Endothelial cell of umbilical vein (primary cell): ENCODE measurements around the gene DDHD1. TPM values are rescaled to one million over a fixed set of nuclear protein-coding genes. Genes with fewer than 3 reads are reported as not detected.

ENCODE experiments used
- BruUV-seq: library from RNA; stranded (reverse); fragments of 400-500 nt; replicated peaks from 2 replicates; lab custom pipeline; 2021; lab: Mats Ljungman, UMichigan
- CTCF ChIA-PET: fragments of 300-600, 350-600 bp; sonication (Branson Sonifier 250); formaldehyde crosslinking; loops from one replicate; lab custom pipeline; 2021; ENCODE audit warnings: antibody characterized with exemption, inconsistent platforms; lab: Charles Lee
- POLR2A ChIA-PET: fragments of 300-600, 350-600 bp; sonication (Branson Sonifier 250); formaldehyde crosslinking; loops from one replicate; lab custom pipeline; 2021; ENCODE audit warnings: antibody characterized with exemption, inconsistent platforms; lab: Charles Lee
- DNase-seq: peaks from one replicate; pipeline ENCODE4 v3.0.0-alpha.2; 2011; ENCODE audit warnings: low read depth, low spot score
- FAIRE-seq: peaks from 2 replicates; lab custom pipeline; 2011; peaks lifted over from hg19 to GRCh38; lab: Jason Lieb, UNC
- H2AFZ ChIP-seq: 2 replicates; pipeline ENCODE4 v1.6.0; 2012; ENCODE audit warnings: low read depth, low read length, control low read depth, inconsistent platforms
- H3K27ac ChIP-seq: 2 replicates; pipeline ENCODE4 v1.5.1; 2011; ENCODE audit warnings: low read depth, mild to moderate bottlenecking, control low read depth, low read length, moderate library complexity; ENCODE audit not compliant: insufficient read depth
- H3K27me3 ChIP-seq, 2 experiments: 2 replicates each; pipeline versions ENCODE4 v1.6.0 to v1.6.1; 2011; ENCODE audit warnings: low read length in 2 of 2, mixed read lengths in 1 of 2; ENCODE audit not compliant: control insufficient read depth in 2 of 2, insufficient read depth in 2 of 2
- H3K36me3 ChIP-seq, 2 experiments: 2 replicates in 1 of 2; 3 replicates in 1 of 2; pipeline ENCODE4 v1.5.1; 2011; ENCODE audit warnings: low read length in 2 of 2, mild to moderate bottlenecking in 1 of 2, moderate library complexity in 1 of 2; ENCODE audit not compliant: control insufficient read depth in 2 of 2, insufficient read depth in 2 of 2; ENCODE audit errors: extremely low read depth in 1 of 2
- H3K4me1 ChIP-seq: 3 replicates; pipeline ENCODE4 v1.5.1; 2011; ENCODE audit warnings: mild to moderate bottlenecking, low read length; ENCODE audit not compliant: control insufficient read depth, insufficient read depth; ENCODE audit errors: extremely low read depth
- H3K4me2 ChIP-seq: 2 replicates; pipeline ENCODE4 v1.6.1; 2011; ENCODE audit warnings: low read length, control low read depth, mixed read lengths; ENCODE audit not compliant: insufficient read depth
- H3K4me3 ChIP-seq, 3 experiments: fragments of 200-600 bp in 1 of 3; sonication (generic), shearing (Covaris generic) in 1 of 3; replicated peaks in 1 of 3; 2 replicates each; pipeline ENCODE4 v1.5.1; 2011 to 2016; ENCODE audit warnings: control low read depth in 3 of 3, low read length in 3 of 3, mild to moderate bottlenecking in 2 of 3, inconsistent platforms in 1 of 3, low read depth in 1 of 3, moderate library complexity in 1 of 3; ENCODE audit not compliant: insufficient read depth in 1 of 3
- H3K79me2 ChIP-seq: 2 replicates; pipeline ENCODE4 v1.6.0; 2012; ENCODE audit warnings: low read length, inconsistent platforms; ENCODE audit not compliant: control insufficient read depth, insufficient read depth
- H3K9ac ChIP-seq: replicated peaks from 2 replicates; pipeline ENCODE3; 2011; ENCODE audit warnings: low read length, control low read depth; ENCODE audit not compliant: insufficient read depth; ENCODE audit errors: extremely low read depth
- H3K9me1 ChIP-seq: replicated peaks from 3 replicates; pipeline ENCODE4 v1.6.0; 2011; ENCODE audit warnings: mild to moderate bottlenecking, low read length; ENCODE audit not compliant: control insufficient read depth, insufficient read depth; ENCODE audit errors: extremely low read depth
- H3K9me3 ChIP-seq: replicated peaks from 2 replicates; pipeline ENCODE4 v1.5.1; 2012; ENCODE audit warnings: low read length, inconsistent platforms; ENCODE audit not compliant: control insufficient read depth, insufficient read depth
- H4K20me1 ChIP-seq: replicated peaks from 2 replicates; pipeline ENCODE3; 2011; ENCODE audit warnings: mild to moderate bottlenecking, low read length; ENCODE audit not compliant: control insufficient read depth, insufficient read depth; ENCODE audit errors: extremely low read depth
- EZH2 ChIP-seq: IDR thresholded peaks from 2 replicates; pipeline ENCODE4 v1.6.1; 2012; ENCODE audit warnings: borderline replicate concordance, low read depth, mild to moderate bottlenecking, moderate library complexity, low read length, inconsistent platforms; ENCODE audit not compliant: severe bottlenecking
- FOS ChIP-seq: IDR thresholded peaks from 2 replicates; pipeline ENCODE4 v1.6.1; 2011; ENCODE audit warnings: mild to moderate bottlenecking, low read length, moderate library complexity, borderline replicate concordance; ENCODE audit not compliant: insufficient read depth
- GATA2 ChIP-seq: IDR thresholded peaks from 2 replicates; pipeline ENCODE4 v1.7.0; 2011; ENCODE audit warnings: low read depth, mild to moderate bottlenecking, moderate library complexity, mixed read lengths, low read length; ENCODE audit not compliant: insufficient read length, insufficient read depth
- JUN ChIP-seq: IDR thresholded peaks from 2 replicates; pipeline ENCODE4 v1.6.1; 2011; ENCODE audit warnings: borderline replicate concordance, low read depth; ENCODE audit not compliant: insufficient read length, insufficient read depth
- MAX ChIP-seq: IDR thresholded peaks from 2 replicates; pipeline ENCODE4 v1.6.1; 2011; ENCODE audit not compliant: insufficient read depth, insufficient read length
- MYC ChIP-seq: IDR thresholded peaks from one replicate; pipeline ENCODE4 v1.6.1; 2011; ENCODE audit warnings: mild to moderate bottlenecking, low read depth, low read length
- POLR2A ChIP-seq: IDR thresholded peaks from 2 replicates; pipeline ENCODE4 v1.6.1; 2012; ENCODE audit warnings: low read depth, mild to moderate bottlenecking, control low read depth, low read length
- POLR2AphosphoS5 ChIP-seq: IDR thresholded peaks from 2 replicates; pipeline ENCODE4 v1.6.1; 2012; ENCODE audit warnings: low read depth, mild to moderate bottlenecking, control low read depth, low read length, moderate library complexity; ENCODE audit not compliant: insufficient read depth
- dilution Hi-C: fragments of 300-500 bp; cut with MboI; formaldehyde crosslinking; loops from one replicate; pipeline ENCODE4 v1.15.0; 2019; ENCODE audit warnings: low sequenced_read_pairs; ENCODE audit not compliant: extremely low pct_ligation_motif_present
- intact Hi-C: fragments of 100-400 bp; cut with micrococcal nuclease; formaldehyde crosslinking; loops from one replicate; pipeline ENCODE4 v1.10.0; 2022
- polyA plus RNA-seq, 4 experiments: library from polyadenylated mRNA; depleted of rRNA in 3 of 4; stranded (reverse) in 3 of 4; unstranded in 1 of 4; fragments of >200 nt; gene quantifications; 2 replicates each; pipeline versions ENCODE4 v1.2.1 to v1.2.3, GENCODE V29; 2011 to 2012; ENCODE audit warnings: missing spikeins in 1 of 4
- total RNA-seq: library from RNA; stranded (reverse); gene quantifications from 2 replicates; pipeline ENCODE4 v1.2.3, GENCODE V29; 2021
- TF ChIP-seq, protein P1 (sequence below), 2 donors: IDR thresholded peaks; 1 replicate in 1 of 2; 2 replicates in 1 of 2; pipeline ENCODE4 v1.5.1; 2011; ENCODE audit warnings: low read length in 2 of 2, mild to moderate bottlenecking in 2 of 2, moderate library complexity in 2 of 2, control low read depth in 1 of 2, inconsistent platforms in 1 of 2, low read depth in 1 of 2; ENCODE audit not compliant: insufficient read depth in 1 of 2; ENCODE audit errors: extremely low read depth in 1 of 2

The DDHD1 gene
- total and polyA plus RNA-seq, 2 donors (not counting 3 experiments of a cell fraction or from before 2014, with no cell fraction given) = 2.7 to 12.4 TPM

DNA sequence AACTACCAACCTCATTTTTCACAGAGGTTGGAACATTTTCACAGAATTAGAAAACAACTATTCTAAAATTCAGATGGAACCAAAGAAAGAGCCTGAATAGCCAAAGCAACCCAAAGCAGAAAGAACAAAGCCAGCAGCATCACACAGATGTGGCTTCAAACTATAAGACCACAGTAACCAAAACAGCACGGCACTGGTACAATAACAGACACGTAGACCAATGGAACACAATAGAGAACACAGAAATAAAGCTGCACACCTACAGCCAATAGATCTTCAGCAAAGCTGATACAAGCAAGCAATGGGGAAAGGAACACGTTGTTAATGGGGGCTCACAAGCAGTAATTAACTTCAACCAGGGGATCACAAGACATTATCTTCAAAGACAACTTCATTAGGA is 114.5 kb downstream of the DDHD1 start:
- no peaks in the 10 kb centered on the region for H3K27me3 ChIP-seq
- BruUV-seq = no TSS peak
- no peak overlapping the region for H3K4me3 ChIP-seq
- no peaks in the 10 kb centered on the region for H3K4me1 ChIP-seq
- H3K4me2 ChIP-seq = no peak overlapping the region
- ChIA-PET CTCF (no interaction called here), POLR2A (no interaction called here)
- no peak overlapping the region for H3K9ac ChIP-seq
- no peak overlapping the region for H2AFZ ChIP-seq
- no peaks in the 10 kb centered on the region for H3K9me1 ChIP-seq
- no peak overlapping the region for H3K27ac ChIP-seq
- dilution Hi-C loops (no loop called here), intact Hi-C loops (no loop called here)
- no peak for FAIRE-seq
- TF ChIP-seq, protein P1, sequence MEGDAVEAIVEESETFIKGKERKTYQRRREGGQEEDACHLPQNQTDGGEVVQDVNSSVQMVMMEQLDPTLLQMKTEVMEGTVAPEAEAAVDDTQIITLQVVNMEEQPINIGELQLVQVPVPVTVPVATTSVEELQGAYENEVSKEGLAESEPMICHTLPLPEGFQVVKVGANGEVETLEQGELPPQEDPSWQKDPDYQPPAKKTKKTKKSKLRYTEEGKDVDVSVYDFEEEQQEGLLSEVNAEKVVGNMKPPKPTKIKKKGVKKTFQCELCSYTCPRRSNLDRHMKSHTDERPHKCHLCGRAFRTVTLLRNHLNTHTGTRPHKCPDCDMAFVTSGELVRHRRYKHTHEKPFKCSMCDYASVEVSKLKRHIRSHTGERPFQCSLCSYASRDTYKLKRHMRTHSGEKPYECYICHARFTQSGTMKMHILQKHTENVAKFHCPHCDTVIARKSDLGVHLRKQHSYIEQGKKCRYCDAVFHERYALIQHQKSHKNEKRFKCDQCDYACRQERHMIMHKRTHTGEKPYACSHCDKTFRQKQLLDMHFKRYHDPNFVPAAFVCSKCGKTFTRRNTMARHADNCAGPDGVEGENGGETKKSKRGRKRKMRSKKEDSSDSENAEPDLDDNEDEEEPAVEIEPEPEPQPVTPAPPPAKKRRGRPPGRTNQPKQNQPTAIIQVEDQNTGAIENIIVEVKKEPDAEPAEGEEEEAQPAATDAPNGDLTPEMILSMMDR (IDR thresholded peaks at IDR 0.05; ENCODE audit: extremely low read depth in 1 of 2, insufficient read depth in 1 of 2, low read depth in 1 of 2, low read length in 2 of 2) = no peak
- TF ChIP-seq JUN (no peak), MAX (no peak), POLR2AphosphoS5 (no peak), MYC (no peak), EZH2 (no peak), POLR2A (no peak), GATA2 (no peak), FOS (no peak)
- no peaks in the 10 kb centered on the region for H3K36me3 ChIP-seq
- H3K79me2 ChIP-seq = no peaks in the 10 kb centered on the region
- no peak for DNase-seq
- no peaks in the 10 kb centered on the region for H4K20me1 ChIP-seq
- no peaks in the 10 kb centered on the region for H3K9me3 ChIP-seq
